Measurements from ENCODE around the gene ANXA2. TPM values are rescaled to one million over a fixed set of nuclear protein-coding genes. Genes with fewer than 3 reads are reported as not detected.

ANXA2 gene
- polyA plus RNA-seq, 4 donors = 609 to 2,583 (median 1,523) TPM

DNA sequence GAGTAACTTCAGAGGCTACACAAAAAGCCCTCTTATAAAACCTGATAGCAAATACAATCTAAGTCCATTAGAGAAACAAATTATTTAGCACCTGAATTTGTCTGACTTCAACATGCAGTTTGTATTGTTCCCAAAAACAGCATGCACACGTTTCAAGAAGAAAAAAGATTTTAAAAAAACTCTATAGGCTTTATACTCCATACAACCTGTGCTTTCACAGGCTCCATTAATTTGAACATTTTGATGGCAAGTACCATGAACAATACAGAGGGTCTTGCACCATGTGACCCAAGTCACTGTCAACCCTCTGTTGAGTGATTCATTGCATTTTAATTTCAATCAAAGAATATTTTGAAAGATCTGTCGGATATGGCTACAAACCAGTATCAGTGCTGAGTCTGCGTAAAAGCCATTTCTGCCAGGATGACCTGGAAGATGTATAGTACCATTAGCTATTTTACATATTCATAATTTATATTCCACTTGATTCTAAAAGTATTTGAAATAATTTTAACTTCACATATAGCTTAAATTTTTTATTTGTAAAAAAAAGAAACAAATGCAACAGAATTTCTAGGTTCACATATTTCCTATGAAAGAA, 13.2 kb downstream of the ANXA2 start:
- DNase-seq = no peak
- H3K27me3 ChIP-seq (ENCODE audit: control insufficient read depth in 3 of 3, insufficient read depth in 3 of 3, low read length in 3 of 3) = no peaks in the 10 kb centered on the region
- no peak overlapping the region for H3K27ac ChIP-seq (ENCODE audit: low read depth in 1 of 3, low read length in 2 of 3)
- FAIRE-seq = no peak
- H3K4me3 ChIP-seq (ENCODE audit: low read depth in 1 of 3, low read length in 3 of 3) = no peak overlapping the region
- H3K4me1 ChIP-seq (ENCODE audit: control insufficient read depth in 3 of 3, insufficient read depth in 2 of 3, low read depth in 1 of 3, low read length in 2 of 3) = peaks cover 6 to 15% (median 6%) of the 10 kb centered on the region in 3 donors
- no peaks in the 10 kb centered on the region for H3K9me3 ChIP-seq (ENCODE audit: control insufficient read depth in 2 of 2, insufficient read depth in 1 of 2, low read depth in 1 of 2, low read length in 1 of 2)
- H3K36me3 ChIP-seq (ENCODE audit: control insufficient read depth in 3 of 3, insufficient read depth in 2 of 3, low read depth in 1 of 3, low read length in 3 of 3) = peaks cover 10 to 30% (median 26%) of the 10 kb centered on the region in 3 donors
- WGBS, 3 donors = 84 to 88% (median 88%) methylated on average over 3 of the region's 3 CpGs

DNA sequence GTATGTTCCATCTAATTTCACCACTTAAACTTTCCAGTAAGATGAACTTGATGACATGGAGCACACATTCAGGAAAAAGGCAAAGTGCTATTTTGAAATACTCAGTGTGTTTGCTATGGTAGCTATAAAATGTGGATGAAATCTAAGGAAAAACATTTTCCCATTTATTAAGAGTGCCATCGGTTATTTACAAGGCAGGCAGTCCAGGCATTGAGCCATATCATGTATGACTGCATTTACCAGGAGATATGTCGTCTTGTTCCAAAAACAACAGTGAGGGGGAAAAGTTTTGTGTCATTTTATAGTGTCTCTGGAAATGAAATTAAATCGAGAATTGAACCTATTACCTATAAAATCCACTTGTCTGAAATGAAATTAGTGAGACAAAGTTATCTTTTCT, 13.7 kb downstream of the ANXA2 start:
- FAIRE-seq (no peak), DNase-seq (no peak)
- Histone ChIP-seq H3K27ac (ENCODE audit: low read depth in 1 of 3, low read length in 2 of 3) (no peak overlapping the region), H3K4me1 (ENCODE audit: control insufficient read depth in 3 of 3, insufficient read depth in 2 of 3, low read depth in 1 of 3, low read length in 2 of 3) (peaks cover 2 to 15% (median 5%) of the 10 kb centered on the region in 3 donors), H3K27me3 (ENCODE audit: control insufficient read depth in 3 of 3, insufficient read depth in 3 of 3, low read length in 3 of 3) (no peaks in the 10 kb centered on the region), H3K36me3 (ENCODE audit: control insufficient read depth in 3 of 3, insufficient read depth in 2 of 3, low read depth in 1 of 3, low read length in 3 of 3) (peaks cover 12 to 30% (median 26%) of the 10 kb centered on the region in 3 donors), H3K9me3 (ENCODE audit: control insufficient read depth in 2 of 2, insufficient read depth in 1 of 2, low read depth in 1 of 2, low read length in 1 of 2) (no peaks in the 10 kb centered on the region), H3K4me3 (ENCODE audit: low read depth in 1 of 3, low read length in 3 of 3) (no peak overlapping the region)
- 74 to 79% (median 78%) methylated on average over 3 of the region's 3 CpGs for WGBS, 3 donors

DNA sequence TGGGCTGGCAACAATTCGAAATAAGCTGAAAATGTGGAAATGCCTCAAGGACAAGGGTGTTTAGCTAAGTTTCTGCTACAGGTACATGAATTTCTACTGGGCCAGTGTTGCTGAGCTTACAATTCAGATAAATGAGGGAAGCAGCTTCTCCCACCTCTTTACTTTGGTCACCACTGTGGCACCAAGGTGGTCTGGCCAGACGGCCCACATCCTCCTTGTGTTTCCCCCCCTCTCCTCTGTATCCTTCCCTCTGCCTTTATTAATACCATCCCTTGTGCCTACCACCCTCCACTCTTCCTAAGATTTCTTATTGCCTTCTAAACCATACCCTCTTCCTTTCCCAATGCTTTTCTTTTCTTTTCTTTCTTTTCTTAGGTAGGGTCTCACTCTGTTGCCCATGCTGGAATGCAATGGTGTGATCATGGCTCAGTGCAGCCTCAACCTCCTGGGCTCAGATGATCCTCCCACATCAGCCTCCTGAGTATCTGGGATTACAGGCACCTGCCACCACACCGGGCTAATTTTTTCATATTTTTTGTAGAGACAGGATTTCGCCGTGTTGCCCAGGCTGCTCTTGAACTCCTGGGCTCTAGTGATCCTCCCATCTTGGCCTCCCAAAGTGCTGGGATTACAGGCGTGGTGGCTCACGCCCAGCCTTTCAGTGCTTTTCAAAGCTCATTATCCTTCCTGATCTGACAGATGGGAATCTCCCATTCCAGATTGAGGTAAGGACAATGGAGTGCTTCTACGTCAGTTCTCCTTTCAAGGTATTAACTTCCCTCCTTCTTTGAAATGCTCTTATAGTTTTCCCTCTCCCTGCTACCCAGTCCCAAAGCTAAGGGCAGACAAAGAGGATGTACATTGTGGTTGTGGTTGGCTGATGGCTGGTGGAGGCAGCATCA, 14.8 kb downstream of the ANXA2 start:
- 93 to 94% (median 93%) methylated on average over 8 of the region's 8 CpGs for WGBS, 3 donors
- Histone ChIP-seq H3K4me3 (ENCODE audit: low read depth in 1 of 3, low read length in 3 of 3) (no peak overlapping the region), H3K27me3 (ENCODE audit: control insufficient read depth in 3 of 3, insufficient read depth in 3 of 3, low read length in 3 of 3) (no peaks in the 10 kb centered on the region), H3K9me3 (ENCODE audit: control insufficient read depth in 2 of 2, insufficient read depth in 1 of 2, low read depth in 1 of 2, low read length in 1 of 2) (no peaks in the 10 kb centered on the region), H3K36me3 (ENCODE audit: control insufficient read depth in 3 of 3, insufficient read depth in 2 of 3, low read depth in 1 of 3, low read length in 3 of 3) (peaks cover 12 to 29% (median 26%) of the 10 kb centered on the region in 3 donors), H3K27ac (ENCODE audit: low read depth in 1 of 3, low read length in 2 of 3) (no peak overlapping the region), H3K4me1 (ENCODE audit: control insufficient read depth in 3 of 3, insufficient read depth in 2 of 3, low read depth in 1 of 3, low read length in 2 of 3) (peaks cover 0 to 14% (median 5%) of the 10 kb centered on the region in 3 donors)
- FAIRE-seq = no peak
- no peak for DNase-seq

DNA sequence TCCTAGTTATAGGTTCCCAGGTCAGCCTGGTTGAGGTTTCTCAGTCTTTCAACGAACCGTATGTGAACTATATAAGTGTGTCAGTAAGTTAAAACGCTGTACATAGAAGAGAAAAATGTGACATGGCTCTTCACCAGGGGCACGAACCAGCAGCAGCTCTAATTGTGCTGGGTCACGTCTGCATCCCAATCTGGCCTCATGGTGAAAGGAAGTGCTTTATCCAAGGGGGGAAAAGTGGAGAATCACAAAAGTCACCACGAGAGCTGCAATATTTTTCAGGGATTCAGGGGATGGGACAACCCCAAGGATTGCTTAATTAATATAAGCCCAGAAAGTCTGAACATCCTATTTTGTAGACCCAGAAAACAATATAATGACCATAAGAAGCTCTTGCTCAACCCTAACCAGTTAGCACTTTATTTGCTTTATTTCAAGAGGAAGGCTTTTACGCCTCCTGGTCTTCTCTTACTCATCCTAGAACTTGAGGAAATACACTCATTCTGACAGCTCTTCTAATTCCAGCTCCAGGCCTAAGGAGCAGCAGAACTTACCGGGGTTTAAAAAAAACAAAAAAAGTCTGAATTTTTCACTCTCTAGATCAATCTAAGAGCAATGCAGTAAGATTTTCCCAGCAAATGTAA, 16.5 kb downstream of the ANXA2 start:
- no peak for DNase-seq
- Histone ChIP-seq H3K4me1 (ENCODE audit: control insufficient read depth in 3 of 3, insufficient read depth in 2 of 3, low read depth in 1 of 3, low read length in 2 of 3) (peaks cover 0 to 22% (median 2%) of the 10 kb centered on the region in 3 donors), H3K36me3 (ENCODE audit: control insufficient read depth in 3 of 3, insufficient read depth in 2 of 3, low read depth in 1 of 3, low read length in 3 of 3) (peaks cover 14 to 40% (median 25%) of the 10 kb centered on the region in 3 donors), H3K27ac (ENCODE audit: low read depth in 1 of 3, low read length in 2 of 3) (no peak overlapping the region), H3K4me3 (ENCODE audit: low read depth in 1 of 3, low read length in 3 of 3) (no peak overlapping the region), H3K27me3 (ENCODE audit: control insufficient read depth in 3 of 3, insufficient read depth in 3 of 3, low read length in 3 of 3) (no peaks in the 10 kb centered on the region), H3K9me3 (ENCODE audit: control insufficient read depth in 2 of 2, insufficient read depth in 1 of 2, low read depth in 1 of 2, low read length in 1 of 2) (no peaks in the 10 kb centered on the region)
- WGBS, 3 donors = 92 to 96% (median 93%) methylated on average over 8 of the region's 8 CpGs
- no peak for FAIRE-seq

DNA sequence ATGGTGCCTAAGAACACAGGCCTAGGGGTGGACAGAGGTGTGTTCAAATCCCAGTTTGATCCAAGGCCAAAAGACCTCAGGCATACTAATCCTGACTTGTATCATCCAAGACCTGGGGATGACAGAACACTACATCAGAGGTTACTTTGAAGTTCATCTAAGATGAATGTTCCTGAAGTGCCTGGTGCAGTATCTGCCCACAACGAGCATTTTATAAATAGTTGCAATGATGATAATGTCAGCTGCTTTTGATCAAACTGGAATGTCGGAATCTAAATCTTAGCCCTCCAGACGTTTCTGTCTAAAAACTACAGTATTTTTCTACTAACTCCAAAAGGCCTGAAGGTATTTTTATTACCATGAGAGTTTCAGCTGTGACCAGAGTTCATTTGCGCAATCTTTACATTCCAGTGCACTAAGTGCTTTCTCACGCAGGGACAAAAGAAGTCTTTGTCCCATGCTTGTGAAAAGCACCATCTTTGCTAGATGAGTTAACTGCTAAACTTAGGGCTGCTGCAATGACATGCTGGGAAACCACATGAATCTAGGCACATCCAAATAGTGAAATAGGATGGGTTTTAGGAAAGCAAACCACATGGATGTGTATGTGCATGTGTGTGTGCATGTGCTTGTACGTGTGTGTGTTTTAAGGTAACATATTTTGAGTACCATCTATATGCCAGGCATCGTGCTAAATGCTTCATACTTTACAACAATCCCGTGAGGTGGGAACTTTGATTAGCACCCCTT, 18.1 kb downstream of the ANXA2 start:
- H3K4me3 ChIP-seq (ENCODE audit: low read depth in 1 of 3, low read length in 3 of 3) = no peak overlapping the region
- H3K27ac ChIP-seq (ENCODE audit: low read depth in 1 of 3, low read length in 2 of 3) = peak overlapping the region; percentile 41 to 90 (median 90)
- H3K36me3 ChIP-seq (ENCODE audit: control insufficient read depth in 3 of 3, insufficient read depth in 2 of 3, low read depth in 1 of 3, low read length in 3 of 3) = peaks cover 15 to 45% (median 24%) of the 10 kb centered on the region in 3 donors
- no peaks in the 10 kb centered on the region for H3K9me3 ChIP-seq (ENCODE audit: control insufficient read depth in 2 of 2, insufficient read depth in 1 of 2, low read depth in 1 of 2, low read length in 1 of 2)
- WGBS, 3 donors = 23 to 52% (median 33%) methylated on average over 8 of the region's 8 CpGs
- DNase-seq (peak; percentile 85 to 92), FAIRE-seq (no peak)
- H3K4me1 ChIP-seq (ENCODE audit: control insufficient read depth in 3 of 3, insufficient read depth in 2 of 3, low read depth in 1 of 3, low read length in 2 of 3) = peaks cover 0 to 31% (median 0%) of the 10 kb centered on the region in 3 donors
- H3K27me3 ChIP-seq (ENCODE audit: control insufficient read depth in 3 of 3, insufficient read depth in 3 of 3, low read length in 3 of 3) = no peaks in the 10 kb centered on the region

DNA sequence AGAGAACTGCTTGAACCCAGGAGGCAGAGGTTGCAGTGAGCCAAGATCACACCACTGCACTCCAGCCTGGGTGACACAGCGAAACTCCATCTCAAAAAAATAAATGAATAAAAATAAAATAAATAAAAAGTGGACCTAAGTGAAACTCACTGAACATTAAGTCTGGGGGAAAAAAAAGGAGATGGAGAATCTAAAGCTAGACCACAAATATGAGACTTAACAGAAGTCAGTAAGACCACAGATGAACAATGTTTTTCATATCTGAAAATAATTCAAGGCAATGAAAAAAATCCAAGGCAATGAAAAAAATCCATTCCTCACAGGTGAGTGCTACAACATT, 18.6 kb downstream of the ANXA2 start:
- no peaks in the 10 kb centered on the region for H3K9me3 ChIP-seq (ENCODE audit: control insufficient read depth in 2 of 2, insufficient read depth in 1 of 2, low read depth in 1 of 2, low read length in 1 of 2)
- WGBS, 3 donors = 95 to 100% (median 100%) methylated on average over 1 of the region's 1 CpG

DNA sequence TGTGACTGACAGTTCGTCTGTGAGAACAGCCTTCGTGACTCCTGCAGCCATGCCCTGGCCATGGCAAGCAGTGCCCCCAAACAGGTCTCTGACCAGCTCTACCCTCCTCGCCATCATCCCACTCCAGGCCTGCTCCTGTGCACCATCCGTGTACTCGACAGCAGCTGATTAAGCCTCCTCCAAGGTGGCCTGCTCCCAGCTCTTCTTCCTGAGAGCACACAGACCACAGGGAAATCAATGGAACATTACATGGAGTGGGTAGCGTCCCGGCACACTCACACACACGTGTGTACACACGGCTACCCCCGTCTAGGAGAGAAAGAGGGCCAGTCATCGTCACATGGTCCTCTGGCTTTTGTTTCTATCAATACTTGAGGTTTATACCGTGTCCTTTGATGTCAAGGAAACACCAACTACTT, 21.1 kb downstream of the ANXA2 start:
- DNase-seq (no peak), FAIRE-seq (no peak)
- WGBS, 3 donors = 51 to 90% (median 88%) methylated on average over 12 of the region's 12 CpGs
- Histone ChIP-seq H3K36me3 (ENCODE audit: control insufficient read depth in 3 of 3, insufficient read depth in 2 of 3, low read depth in 1 of 3, low read length in 3 of 3) (peaks cover 11 to 56% (median 13%) of the 10 kb centered on the region in 3 donors), H3K4me1 (ENCODE audit: control insufficient read depth in 3 of 3, insufficient read depth in 2 of 3, low read depth in 1 of 3, low read length in 2 of 3) (peaks cover 2 to 34% (median 5%) of the 10 kb centered on the region in 3 donors), H3K4me3 (ENCODE audit: low read depth in 1 of 3, low read length in 3 of 3) (no peak overlapping the region), H3K27ac (ENCODE audit: low read depth in 1 of 3, low read length in 2 of 3) (peak overlapping the region in 1 of 3 donors; percentile 44), H3K9me3 (ENCODE audit: control insufficient read depth in 2 of 2, insufficient read depth in 1 of 2, low read depth in 1 of 2, low read length in 1 of 2) (no peaks in the 10 kb centered on the region), H3K27me3 (ENCODE audit: control insufficient read depth in 3 of 3, insufficient read depth in 3 of 3, low read length in 3 of 3) (no peaks in the 10 kb centered on the region)

More for the DNA sequence above, 18.6 kb downstream of the ANXA2 start:
- peaks cover 13 to 48% (median 20%) of the 10 kb centered on the region in 3 donors for H3K36me3 ChIP-seq (ENCODE audit: control insufficient read depth in 3 of 3, insufficient read depth in 2 of 3, low read depth in 1 of 3, low read length in 3 of 3)
- peaks cover 0 to 34% (median 2%) of the 10 kb centered on the region in 3 donors for H3K4me1 ChIP-seq (ENCODE audit: control insufficient read depth in 3 of 3, insufficient read depth in 2 of 3, low read depth in 1 of 3, low read length in 2 of 3)
- FAIRE-seq (no peak), DNase-seq (no peak)
- no peak overlapping the region for H3K4me3 ChIP-seq (ENCODE audit: low read depth in 1 of 3, low read length in 3 of 3)
- peak overlapping the region in 2 of 3 donors; percentile 66 to 85 for H3K27ac ChIP-seq (ENCODE audit: low read depth in 1 of 3, low read length in 2 of 3)
- H3K27me3 ChIP-seq (ENCODE audit: control insufficient read depth in 3 of 3, insufficient read depth in 3 of 3, low read length in 3 of 3) = no peaks in the 10 kb centered on the region

DNA sequence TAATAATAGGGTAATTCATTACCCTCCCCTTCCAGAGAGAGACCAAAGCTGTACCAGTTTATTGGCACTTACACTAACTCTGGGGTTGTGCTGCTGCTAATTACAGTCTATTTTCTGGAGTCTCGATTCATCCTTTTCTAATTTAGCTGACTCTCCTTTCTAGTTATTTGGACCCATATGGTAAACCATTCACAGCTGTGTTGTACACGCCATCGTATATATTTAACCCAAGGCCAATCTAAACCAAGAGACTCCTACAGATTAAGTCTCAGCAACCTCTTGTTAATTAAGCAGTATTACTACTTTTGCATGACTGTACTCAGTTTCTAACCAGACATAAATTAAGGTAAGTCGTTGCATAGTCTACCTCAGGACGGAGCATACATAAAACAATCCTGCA, 22.5 kb downstream of the ANXA2 start:
- H3K27ac ChIP-seq (ENCODE audit: low read depth in 1 of 3, low read length in 2 of 3) = peak overlapping the region in 1 of 3 donors; percentile 76
- no peak for DNase-seq
- 82 to 92% (median 90%) methylated on average over 5 of the region's 5 CpGs for WGBS, 3 donors
- no peak overlapping the region for H3K4me3 ChIP-seq (ENCODE audit: low read depth in 1 of 3, low read length in 3 of 3)
- H3K27me3 ChIP-seq (ENCODE audit: control insufficient read depth in 3 of 3, insufficient read depth in 3 of 3, low read length in 3 of 3) = no peaks in the 10 kb centered on the region
- H3K36me3 ChIP-seq (ENCODE audit: control insufficient read depth in 3 of 3, insufficient read depth in 2 of 3, low read depth in 1 of 3, low read length in 3 of 3) = peaks cover 9 to 56% (median 12%) of the 10 kb centered on the region in 3 donors
- FAIRE-seq = no peak
- H3K4me1 ChIP-seq (ENCODE audit: control insufficient read depth in 3 of 3, insufficient read depth in 2 of 3, low read depth in 1 of 3, low read length in 2 of 3) = peaks cover 5 to 44% (median 9%) of the 10 kb centered on the region in 3 donors
- H3K9me3 ChIP-seq (ENCODE audit: control insufficient read depth in 2 of 2, insufficient read depth in 1 of 2, low read depth in 1 of 2, low read length in 1 of 2) = no peaks in the 10 kb centered on the region

All from small intestine (tissue), 7 donors.